HG03045 (cell line): ENCODE data around the gene PPP1R12C.
"Not testable (repeated sequence)": the region's sequence is repeated elsewhere in the genome, so short reads cannot be mapped to it uniquely, and the experiment has no call there.

ENCODE experiments used
- ATAC-seq: cut with Tn5 transposase; IDR thresholded peaks from one replicate; pipeline ENCODE4 v1.9.1; 2021; ENCODE audit warnings: mild to moderate bottlenecking, moderate library complexity; ENCODE audit not compliant: unreplicated experiment

The PPP1R12C gene

DNA sequence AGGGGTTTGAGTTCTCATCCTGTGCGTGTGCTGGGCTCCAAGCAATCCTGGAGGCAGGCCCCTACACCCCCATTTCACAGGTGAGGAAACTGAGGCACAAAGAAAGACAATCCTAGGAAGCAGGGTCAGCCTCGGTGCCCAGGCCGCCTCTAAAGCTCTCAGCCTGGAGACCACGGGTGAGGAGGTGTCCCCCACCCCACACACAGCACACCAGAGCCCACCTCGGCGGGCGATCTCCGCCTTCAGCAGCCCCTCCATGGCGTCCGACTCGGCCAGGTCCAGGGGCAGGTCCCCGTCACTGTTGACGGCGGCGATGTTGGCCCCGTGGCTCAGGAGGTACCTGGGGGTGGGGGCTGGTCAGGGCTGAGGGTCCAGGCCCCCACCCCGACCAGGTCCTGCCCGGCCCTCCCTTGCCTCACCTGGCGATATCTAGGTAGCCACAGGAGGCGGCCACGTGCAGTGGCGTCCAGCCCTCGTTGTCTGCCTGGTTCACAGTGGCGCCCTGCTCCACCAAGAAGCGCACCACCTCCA lies 5.1 kb downstream of the PPP1R12C start:
- ATAC-seq, result no peak

DNA sequence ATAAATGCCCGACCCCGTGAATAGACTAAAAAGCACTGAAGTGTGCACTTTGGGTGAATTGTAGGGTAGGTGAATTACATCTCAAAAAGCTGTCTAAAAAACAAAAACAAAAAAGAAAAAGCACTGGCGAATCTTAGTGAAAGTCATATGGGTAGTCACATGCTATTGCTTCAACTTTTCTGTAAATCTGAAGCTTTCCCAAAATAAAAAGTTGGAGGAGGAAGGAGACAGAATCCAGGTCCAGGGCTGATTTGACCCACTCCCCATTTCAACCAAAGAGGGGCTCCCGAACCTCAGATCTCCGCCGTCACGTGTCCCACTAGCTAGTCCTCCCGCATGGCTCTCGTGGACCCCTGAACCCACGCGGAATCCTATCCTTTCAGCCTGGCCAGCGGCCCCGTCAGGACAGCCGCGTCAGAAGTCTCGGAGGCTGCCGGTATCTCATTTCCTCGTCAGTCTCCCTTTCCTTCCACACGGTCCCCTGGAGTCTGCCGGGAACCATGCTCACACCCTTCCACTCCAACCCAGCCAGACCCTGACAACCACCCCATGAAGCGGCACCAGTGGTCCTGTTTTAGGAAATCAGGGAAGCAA lies 6.1 kb downstream of the PPP1R12C start:
- ATAC-seq, result no peak

DNA sequence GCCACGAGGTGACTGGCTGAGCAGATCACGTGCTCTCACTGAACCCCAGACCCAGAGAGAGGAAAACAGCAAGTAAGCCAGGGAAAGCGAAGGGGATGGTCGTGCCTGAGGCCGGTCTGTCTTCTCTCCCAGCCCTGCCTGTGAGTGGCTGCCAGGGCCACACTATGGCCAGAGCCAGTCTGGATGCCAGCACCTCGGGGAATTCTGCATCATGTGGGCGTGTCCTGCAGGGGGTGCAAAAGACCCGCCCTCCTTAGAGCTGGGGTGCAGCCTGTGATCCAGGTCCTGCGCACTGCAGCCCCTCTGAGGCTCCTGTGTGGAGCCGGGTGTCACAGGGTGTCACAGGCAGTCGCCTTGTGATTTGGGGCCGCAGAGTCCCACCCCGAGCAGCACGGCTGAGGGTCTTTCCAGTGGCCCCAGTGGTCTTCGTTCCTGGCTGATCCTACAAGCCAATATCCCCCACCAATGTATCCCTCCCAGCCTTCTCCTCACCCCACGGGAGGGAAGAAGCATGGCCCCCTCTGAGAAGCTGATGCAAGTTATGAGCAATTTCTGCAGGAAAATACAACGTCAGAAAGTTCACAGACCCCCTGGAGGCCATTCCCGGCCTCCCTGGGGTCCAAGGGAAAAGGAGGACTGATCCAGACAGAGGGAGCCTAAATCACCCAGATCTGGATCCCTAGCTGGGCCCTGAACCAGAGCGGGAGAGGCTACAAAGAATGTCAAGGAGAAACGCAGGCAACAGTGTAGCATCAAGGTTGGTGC lies 7.7 kb downstream of the PPP1R12C start:
- no peak for ATAC-seq

DNA sequence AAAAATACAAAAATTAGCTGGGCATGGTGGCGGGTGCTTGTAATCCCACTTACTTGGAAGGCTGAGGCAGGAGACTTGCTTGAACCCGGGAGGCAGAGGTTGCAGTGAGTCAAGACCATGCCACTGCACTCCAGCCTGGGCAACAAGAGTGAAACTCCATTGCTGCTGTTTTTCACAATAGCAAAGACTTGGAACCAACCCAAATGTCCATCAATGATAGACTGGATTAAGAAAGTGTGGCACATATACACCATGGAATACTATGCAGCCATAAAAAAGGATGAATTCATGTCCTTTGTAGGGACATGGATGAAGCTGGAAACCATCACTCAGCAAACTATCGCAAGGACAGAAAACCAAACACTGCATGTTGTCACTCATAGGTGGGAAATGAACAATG lies 10.2 kb downstream of the PPP1R12C start:
- ATAC-seq, result not testable (repeated sequence)

DNA sequence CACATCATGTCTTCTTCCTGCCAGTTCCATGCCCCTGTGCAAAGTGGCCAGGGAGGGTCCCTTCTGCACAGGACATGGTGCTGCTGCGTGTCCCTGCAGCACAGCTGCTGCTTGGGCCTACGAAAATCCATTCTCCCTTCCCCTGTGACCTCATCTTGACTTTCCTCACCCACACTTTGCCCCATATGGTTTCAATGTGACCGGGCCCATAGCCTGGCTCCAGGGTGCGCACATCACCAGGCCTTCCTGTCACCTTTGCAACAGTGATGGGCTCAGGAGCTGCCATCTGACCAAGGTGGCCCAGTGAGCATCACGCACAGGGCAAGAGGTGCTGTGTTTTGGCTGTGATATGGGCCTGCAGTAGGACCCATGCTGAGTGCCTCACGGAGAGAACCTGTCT lies 10.8 kb downstream of the PPP1R12C start:
- no peak for ATAC-seq

DNA sequence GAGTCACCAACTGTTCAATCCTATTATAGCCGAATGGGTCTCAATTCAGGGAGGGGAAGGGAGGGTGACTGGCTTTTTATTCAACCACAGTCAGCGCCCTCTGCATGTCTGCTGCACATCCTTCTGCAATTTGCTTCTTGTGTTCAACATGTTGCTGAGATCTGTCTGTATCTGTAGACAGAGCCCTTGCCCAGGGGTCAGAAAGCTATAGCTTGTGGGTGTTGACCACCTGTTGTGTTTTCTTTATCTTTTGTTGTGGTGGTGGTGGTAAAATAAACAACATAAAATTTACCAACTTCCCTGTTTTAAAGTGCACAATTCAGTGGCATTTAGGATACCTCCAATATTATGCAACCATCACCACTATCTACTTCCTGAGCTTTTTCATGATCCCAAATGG lies 12.2 kb downstream of the PPP1R12C start:
- ATAC-seq, result no peak

DNA sequence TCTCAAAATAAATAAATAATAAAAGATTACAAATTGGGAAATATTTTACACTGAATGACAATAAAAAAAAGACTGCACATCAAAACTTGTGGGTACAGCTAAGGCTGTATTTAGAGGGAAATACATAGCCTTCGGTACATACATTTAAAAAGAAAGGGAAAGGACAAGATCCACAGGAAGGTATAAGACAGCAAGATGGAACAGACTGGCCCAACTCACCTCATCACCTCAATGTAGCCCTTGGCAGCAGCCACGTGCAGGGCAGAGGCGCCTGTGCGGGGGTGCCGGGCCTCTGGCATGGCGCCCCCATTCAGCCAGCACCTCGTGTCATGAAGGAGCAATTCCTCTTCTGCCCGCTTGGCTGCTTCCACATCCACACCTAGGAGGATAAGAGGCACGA lies 14.2 kb downstream of the PPP1R12C start:
- ATAC-seq, result no peak

DNA sequence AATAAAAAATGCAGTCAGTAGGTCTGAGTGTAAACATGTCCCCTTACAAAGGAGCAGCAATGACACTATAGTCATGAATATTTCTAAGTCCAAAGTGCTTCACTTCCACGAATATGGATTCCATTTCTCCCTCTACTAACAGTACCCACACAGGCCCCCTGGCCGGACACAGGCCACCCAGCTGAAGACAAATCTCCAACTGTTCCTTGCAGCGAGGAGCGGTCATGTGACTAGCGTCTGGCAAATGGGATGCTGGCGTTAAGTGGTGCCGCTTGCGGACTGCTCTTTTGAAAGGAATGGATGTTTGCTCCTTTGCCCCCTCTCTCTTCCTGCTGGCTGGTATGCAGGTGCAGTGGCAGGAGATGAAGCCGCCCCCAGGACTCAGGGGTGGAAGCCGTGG lies 16.2 kb downstream of the PPP1R12C start:
- ATAC-seq, result no peak

DNA sequence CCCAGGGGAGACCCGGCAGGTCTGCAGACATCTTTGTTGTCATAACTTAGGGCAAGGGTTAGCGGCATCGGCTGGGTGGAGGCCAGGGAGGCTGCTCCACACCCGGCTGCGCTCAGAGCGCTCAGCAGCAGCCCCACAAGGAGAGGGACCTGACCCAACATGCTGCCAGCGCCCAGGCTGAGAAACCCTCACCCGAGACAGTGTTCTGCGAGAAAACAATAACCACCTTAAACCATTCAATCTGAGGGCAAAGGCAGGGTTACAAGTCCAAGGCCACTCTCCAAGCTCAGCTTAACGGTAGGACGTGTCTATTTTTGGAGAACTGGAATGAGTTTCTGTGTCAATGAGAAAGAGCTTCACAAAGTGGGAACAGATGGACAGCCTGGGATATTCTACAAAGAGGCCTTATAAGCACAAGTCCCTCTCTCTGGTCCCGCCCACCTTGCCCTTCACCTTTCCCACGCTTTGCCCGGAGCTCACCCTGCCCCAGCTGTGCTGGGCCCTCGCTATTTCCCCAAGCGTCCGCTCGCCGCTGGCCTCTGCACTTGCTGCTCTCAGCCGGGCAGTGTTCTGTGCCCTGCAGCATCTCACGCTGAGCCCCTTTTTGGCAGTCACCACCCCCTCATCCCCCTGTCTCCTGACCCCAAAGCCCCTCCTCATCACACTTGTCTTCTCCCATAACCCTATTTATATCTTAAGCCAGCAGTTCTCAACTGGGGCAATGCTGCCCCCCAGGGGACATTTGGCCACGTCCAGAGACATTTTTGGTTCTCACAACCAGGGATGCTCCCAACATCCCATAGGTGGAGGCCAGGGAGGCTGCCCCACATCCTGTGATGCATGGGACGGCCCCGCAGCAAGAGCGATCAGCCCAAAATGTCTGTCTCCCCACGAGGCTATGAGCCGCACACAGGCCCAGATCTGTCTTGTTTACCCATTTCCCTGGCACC lies 17.6 kb downstream of the PPP1R12C start:
- no peak for ATAC-seq

DNA sequence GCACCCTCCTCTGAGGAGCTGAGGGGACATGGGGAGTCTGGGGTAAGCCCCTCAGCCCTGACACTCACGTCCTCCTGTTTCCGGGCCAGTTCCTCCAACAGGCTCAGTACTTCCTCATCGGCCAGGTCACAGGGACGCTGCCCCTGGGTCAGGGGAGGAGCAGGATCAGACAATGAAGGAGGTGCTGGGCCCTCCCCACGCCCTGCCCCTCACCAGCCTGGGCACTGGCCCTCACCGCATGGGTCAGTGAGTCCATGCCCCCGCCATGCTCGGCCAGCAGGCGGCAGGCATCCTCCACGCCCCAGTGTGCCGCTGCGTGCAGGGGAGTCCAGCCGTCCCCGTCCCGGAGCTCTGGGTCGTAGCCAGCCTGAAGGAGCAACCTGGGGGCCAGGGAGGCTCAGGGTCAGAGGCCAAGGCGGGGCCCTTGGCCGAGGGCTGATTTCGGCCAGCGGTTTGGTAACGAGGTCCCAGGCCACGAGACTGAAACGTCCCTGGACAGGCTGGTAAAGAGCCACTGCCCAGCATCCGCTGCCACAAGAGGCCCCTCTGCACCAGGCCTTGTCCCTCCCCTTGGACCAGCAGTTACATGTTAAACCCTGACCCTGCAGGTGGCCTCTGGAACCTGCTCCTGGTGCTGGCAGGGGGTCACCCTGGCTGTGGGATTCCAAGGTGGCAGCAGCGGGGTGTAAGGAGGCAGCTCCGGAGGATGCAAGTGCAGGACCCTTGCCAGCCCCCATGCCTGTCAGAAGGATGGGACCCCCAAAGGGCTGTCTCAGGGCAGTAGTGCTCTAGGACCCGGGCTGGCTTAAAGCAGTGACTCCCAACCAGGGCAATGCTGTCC lies 18.5 kb downstream of the PPP1R12C start:
- ATAC-seq, result no peak

DNA sequence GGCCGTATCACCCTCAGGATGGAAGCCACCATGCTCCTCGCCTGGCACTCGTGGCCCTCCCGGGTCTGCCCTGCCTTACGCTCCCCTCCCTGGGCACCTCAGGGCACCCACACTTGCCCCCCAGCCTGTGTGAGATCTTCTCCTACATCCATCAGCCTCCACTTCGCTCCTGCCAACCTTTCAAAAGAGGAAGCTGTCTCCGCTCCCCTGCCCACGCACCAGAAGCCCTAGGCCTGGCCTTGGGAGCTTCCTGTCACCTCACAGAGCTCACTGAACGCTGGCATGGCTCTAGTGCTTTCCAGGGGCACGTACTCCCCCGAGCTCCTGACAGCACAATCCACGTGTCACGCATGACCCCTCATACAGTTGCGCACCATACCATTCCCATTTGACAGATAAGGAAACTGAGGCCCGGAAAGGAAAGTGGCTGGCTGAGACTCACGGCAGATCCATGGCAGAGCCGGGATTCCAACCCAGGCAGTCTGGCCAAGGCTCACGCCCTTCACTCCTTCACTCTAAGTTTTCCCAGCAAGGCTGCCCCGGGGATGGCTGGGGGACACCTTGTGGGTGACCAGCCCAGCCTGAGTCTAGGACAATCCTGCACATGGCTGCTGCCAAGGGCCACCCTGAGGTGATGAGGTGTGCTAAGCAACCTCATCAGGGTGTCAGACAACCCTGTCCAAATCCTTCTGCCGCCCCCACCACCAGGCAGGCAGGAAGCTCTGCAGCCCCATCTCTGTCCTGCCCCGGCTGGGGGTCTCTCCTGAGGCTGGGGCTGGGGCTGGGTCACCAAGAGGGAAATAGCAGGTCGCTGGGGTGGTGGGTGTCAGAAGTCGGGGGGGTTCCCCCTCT lies 19.3 kb downstream of the PPP1R12C start:
- ATAC-seq, result no peak

DNA sequence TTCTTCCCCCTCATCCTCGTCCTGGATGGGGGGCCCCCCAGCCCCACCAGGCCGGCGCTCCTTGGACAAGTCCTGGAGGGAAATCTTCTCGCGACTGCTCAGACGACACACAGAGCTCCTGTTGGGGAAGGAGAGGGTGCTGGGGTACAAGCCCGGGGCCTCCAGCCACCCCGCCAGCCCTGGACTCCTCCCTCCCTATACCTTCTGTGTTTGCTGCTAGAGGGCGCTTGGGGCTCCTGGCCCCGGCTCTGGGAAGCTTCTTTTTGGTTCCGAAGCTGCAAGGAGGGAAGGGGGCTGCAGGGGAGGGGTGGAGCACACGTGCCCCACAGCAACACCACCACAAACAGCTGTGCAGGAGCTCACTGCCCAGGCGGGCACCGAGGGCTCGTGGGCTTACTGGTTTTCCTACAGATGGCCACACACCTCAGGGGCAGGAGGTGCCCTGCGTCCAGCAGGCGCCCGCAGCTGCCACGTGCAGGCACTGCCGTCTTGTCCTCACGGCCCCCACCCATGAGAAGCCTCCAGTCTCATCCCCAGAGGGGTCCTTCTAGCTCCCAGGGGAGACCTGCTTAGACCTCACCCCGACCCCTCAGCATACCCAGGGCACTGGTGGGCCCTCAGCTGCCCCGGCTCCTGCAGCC lies 21.3 kb downstream of the PPP1R12C start:
- ATAC-seq, result no peak

DNA sequence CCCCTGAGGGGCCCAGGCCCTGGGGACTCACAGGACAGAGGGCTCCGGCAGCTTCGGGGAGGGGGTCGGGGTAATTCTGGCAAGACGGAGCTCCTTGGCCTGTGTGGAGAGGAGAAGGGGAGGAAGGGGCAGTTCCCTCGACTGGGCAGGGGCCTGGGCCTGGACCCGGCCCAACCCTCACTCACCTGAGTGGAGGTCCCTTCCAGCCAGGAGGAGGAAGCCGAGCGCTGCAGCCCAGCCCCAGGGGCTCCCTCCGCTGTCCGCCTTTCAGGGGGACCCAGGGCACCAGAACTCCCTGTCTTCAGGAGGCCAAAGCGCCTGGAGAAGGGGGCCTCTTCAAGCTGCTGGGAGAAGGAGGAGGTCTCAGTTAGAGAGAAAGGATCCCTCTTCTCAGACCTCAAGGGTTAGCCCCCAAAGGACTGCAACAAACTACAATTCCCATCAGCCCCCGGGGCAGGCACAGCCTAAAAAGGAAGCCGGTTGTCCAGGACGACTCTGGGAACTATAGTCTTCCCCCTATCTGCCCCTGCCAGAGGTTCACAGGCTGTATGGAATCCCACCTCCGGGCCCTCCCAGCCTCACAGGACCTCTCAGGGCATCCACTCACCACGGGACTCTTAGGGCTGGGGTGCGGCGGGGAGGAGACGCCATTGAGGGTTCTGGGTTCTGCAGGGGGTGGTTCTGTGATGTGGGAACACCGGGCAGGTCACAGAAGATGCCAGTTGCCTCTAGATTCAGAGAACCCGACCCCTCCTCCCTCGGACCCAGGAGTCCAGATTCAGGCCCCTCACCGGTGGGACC lies 22.0 kb downstream of the PPP1R12C start:
- no peak for ATAC-seq

DNA sequence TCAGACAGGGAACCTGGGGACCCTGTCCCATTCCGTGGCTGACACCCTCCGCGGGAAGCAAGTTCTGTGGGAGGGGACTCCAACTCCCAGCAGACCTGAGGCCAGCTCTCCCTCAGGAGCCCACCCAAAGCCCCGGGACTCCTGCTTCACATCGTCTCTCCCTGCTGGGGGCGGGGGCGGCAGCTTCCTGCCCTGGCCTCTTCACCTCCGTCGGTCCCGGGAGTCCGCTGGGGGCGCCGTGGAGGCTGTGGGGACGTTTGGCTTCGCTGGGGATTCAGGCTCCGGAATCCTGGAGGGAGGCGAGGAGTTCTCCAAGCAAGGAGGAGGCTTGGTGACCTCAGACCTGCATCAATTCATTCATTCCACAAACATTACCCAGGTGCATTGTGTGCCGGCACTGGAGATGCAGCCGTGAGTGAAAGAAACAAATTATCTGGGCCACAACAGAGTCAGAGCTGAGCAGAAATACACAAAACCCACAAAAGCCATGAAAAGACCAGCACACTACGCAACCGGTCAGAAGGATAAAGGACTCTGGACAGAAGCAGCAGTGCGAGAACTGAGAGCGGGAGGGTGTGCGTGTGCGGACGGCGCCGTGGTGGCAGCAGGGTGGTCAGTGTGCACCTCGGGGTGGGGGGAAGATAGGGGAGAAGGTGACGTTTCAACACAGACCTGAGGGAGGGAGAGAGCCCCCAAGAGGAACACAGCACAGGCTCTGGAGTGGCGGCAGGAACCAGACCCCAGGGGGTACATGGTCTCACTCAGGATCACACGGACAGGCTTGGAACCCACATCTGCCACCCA lies 22.8 kb downstream of the PPP1R12C start:
- no peak for ATAC-seq

DNA sequence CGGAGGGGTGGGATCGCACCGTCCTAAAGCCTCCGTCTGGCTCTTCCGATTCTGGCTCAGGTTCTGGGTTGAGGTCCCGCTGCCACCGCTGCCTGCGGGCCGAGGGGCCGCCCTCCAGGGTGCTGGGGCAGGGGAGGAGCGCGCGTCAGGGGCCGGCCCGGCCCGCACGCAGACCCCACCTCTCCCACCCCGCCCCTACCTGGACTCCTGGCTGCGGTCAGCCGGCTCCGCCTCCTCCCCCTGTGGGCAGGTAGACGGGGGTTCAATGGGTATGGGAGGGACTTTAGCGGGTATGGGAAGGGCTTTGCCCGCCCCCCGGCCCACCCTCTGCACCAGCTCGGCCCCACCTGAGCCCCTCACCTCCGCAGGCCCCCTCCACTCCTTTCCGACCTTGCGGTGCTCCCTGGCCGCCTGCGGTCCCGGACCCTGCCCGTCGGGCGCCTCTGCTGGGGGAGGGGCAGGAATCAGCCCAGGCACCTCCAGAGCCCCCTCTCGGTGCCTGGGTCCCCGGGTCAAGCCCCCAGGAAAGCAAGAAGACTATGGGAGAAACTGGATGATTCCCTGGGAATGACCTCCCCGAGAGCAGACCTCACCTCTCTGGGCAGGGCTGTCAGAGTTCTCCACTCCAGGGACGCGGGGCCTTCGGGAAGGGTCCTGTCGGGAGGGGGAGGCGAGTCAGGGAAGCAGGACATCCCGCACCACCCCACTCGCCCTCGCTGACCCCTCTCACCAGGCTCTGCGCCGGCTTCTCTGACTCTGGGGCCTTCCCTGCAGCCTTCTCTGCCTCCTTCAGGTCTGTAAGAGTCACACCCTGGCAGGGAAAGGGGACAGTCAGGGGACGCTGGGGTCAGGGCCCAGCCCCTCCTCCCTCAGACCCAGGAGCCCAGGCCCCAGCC lies 24.8 kb downstream of the PPP1R12C start:
- no peak for ATAC-seq

DNA sequence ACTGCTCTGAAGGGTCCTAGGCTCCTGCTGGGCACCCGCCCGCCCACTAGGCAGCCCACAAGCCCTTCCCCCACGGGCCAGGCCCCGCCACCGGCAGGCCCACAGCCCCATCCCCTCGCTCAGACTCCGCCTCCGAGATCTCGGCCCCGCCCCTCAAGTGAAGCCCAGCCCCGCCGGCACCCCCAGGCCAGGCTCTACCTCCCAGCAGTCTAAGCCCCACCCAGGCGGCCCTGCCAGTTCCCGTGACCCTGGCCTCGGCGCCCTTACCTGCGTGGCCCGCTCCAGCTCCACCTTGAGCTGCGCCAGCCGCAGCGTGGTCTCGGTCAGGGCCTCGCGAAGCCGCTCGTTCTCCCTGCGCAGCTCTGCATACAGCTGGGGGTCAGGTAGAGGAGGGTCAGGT lies 25.5 kb downstream of the PPP1R12C start:
- ATAC-seq, result no peak
